HG03442 (cell line): ENCODE data around the gene ARSA.

Experiments
- ATAC-seq: cut with Tn5 transposase; IDR thresholded peaks from one replicate; pipeline ENCODE4 v1.9.1; 2021; ENCODE audit warnings: mild to moderate bottlenecking, moderate library complexity; ENCODE audit not compliant: unreplicated experiment

ARSA gene

DNA sequence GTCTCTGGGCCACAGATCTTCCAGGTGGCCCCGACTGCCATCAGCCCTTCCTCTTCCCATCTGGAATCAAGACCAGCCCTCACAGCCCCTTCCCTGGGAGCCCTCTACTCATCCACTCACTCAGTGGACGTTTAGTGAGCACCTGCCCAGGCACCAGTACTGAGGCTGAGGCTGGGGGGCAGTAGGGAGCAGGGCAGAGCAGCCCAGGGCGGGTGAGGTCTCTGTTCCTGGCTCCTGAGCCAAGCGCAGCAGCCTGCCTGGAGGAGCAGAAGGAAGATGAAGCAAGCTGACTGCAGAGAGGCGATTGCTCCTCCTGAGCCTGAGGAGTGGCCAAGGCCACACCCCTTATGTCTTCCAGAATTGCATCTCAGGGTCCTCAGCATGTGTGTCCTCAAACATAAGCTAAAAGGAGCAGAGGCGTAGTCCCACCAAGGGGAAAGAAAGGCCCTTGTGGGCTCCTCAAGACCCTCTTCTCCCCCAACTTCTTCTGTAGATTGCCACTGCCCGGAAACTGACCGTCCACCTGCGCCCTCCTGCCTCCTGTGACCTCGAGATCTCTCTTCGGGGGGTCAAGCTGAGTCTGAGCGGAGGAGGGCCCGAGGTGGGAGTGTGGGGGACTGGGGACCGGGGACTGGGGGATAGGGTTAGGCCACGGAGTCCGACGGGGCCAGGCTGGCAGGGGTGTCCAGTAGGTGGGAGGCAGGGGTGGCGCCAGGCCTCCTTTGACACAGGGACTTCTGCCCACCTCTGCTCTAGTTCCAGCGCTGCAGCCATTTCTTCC lies 21.6 kb downstream of the ARSA start:
- ATAC-seq = no peak

DNA sequence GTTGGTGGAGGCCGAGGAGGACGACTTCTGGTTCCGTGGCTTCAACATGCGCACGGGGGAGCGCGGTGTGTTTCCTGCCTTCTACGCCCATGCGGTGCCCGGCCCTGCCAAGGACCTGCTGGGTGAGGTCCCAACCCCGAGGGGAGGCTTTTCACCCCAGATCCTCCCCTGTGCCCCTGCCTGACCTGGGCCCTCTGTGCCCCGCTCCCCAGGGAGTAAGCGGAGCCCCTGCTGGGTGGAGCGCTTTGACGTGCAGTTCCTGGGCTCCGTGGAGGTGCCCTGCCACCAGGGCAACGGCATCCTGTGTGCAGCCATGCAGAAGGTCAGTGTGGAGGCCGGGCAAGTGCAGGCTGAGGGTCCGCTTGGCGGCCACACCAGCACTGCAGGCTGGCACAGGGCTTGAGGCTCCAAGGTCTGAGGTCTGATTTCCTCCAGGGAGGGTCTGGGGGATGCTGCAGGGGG lies 22.3 kb downstream of the ARSA start:
- ATAC-seq = no peak

DNA sequence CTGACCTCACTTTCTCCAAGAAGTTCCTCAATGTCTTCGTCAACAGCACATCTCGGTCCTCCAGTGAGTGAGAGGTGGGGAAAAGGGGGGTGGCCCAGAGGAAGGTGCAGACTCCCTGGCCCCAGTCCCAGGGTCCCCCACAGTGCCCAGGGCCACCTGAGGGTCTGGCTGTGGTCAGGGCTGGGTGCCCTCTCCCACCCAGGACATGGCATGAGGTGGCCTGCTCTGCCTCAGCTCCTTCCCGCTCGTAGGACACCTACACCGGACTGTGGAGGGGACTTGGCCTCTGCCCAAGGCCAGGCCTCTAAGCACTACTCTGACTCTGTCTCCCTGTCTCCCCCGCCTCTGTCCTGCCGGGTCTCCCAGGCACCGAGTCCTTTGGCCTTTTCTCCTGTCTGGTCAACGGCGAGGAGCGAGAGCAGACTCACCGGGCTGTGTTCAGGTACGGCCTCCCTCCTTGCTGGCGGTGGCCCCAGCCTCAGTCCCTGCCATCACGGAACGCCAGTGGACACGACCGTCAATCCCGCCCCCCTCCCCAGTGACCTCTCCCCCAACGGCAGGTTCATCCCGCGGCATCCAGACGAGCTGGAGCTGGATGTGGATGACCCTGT lies 22.8 kb downstream of the ARSA start:
- no peak for ATAC-seq

DNA sequence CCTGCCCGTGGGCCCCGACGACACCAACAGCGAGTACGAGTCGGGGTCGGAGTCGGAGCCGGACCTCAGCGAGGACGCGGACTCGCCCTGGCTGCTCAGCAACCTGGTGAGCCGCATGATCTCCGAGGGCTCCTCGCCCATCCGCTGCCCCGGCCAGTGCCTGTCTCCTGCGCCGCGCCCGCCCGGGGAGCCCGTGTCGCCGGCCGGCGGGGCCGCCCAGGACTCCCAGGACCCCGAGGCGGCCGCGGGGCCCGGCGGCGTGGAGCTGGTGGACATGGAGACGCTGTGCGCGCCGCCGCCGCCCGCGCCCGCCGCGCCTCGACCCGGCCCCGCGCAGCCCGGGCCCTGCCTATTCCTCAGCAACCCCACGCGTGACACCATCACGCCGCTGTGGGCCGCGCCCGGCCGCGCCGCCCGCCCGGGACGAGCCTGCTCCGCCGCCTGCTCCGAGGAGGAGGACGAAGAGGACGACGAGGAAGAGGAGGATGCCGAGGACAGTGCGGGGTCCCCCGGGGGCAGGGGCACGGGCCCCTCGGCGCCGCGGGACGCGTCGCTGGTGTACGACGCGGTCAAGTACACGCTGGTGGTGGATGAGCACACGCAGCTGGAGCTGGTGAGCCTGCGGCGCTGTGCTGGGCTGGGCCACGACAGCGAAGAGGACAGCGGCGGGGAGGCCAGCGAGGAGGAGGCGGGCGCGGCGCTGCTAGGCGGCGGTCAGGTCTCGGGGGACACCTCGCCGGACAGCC lies 23.5 kb downstream of the ARSA start:
- ATAC-seq = no peak

DNA sequence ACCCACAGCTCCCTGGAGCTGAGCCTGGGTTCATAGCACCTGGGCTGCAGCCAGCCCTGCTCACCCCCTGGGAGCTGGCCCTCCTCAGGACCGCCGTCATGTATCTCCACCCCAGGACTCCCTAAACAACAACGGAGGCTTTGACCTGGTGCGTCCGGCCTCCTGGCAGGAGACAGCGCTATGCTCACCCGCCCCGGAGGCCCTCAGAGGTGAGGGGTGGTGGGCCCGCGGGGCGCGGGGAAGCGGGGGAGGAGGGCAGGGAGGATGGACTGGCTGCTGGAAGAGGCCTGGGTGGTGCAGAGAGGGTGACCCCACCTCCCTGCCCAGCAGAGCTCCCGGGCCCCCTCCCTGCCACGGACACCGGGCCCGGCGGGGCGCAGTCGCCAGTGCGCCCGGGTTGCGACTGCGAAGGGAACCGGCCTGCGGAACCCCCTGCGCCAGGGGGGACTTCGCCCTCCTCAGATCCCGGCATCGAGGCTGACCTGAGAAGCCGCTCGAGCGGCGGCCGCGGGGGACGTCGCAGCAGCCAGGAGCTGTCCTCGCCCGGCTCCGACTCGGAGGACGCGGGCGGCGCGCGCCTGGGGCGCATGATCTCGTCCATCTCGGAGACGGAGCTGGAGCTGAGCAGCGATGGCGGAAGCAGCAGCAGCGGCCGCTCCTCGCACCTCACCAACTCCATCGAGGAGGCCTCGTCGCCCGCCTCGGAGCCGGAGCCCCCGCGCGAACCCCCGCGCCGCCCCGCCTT lies 24.3 kb downstream of the ARSA start:
- no peak for ATAC-seq

DNA sequence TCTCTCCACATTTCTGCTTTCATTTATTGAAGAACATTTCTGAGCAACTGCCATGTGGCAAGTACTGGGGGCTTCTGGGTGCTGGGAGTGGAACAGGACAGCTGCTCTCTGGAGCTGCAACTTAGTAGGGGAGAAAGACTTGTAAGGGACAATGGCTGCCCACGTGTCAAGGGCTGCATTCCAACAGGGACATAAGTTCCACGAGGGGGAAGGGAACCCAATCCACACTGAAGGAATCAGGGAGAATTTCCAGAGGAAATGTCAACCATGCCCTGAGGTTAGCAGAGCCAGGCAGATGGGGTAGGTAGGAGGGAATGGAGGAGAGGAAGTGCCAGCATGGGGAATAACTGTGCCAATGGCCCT lies 25.6 kb downstream of the ARSA start:
- ATAC-seq = no peak

DNA sequence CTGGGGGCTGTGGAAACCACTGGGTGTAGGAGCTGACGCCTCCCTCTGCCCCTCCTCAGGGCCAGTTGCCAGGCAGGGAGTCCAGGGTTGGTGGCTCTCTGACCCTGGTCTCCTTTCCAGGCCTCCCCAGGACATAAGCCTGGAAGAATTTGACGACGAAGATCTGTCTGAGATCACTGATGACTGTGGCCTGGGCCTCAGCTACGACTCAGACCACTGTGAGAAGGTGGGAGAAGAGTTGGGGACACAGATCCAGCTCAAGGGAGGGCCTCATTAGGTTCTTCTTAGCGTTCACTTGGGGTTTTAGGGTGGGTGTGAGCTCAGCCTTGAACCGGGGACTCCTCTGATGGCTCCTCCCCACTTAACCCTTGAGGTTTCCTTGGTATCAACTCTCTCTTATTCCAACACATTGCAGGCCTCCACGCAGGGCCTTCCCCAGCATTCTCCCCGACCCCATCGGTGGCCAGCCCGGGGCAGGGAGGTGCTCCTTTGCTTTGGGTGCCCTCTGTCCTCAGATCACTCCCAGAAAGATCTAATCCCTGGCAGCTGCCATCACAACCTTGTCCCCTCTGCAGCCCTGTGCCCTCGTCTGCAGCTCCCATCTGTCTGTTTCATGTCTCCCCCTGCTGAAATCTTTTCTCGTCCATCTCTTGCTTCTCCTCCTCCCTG lies 26.1 kb downstream of the ARSA start:
- ATAC-seq = no peak

DNA sequence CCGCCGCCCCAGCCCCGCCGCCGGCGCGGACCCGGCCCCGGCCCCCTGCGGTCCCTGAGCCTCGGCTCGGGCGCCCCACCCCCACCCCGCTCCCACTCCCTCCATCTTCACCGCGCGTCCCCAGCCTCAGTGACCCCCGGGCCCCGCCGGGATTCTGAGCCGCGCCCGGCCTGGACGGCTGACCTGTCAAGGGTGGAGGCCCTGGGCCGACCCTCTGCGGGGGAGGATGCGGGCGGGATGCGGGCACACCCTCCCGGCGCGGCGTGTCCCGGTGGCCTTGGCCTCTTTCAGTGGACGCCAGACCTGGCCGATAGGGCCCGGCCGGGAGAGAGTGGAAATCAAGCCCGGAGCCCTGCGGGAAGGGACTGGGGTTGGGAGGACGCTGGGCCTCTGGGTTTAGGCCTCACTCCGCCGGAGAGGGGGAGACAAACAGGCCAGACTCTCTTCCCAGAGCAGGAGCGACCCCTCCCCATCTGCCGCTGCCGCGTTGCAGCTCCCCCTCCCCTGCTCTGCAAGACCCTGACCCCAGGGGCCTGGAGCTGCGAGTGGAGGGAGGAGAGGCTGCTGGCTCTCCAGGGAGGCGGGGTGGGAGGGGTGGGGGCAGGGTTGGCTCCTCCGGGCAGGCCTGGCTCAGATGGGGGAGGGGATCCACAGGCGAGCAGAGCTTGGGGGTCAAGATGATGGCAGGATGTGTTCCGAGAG lies 26.8 kb downstream of the ARSA start:
- ATAC-seq = no peak

DNA sequence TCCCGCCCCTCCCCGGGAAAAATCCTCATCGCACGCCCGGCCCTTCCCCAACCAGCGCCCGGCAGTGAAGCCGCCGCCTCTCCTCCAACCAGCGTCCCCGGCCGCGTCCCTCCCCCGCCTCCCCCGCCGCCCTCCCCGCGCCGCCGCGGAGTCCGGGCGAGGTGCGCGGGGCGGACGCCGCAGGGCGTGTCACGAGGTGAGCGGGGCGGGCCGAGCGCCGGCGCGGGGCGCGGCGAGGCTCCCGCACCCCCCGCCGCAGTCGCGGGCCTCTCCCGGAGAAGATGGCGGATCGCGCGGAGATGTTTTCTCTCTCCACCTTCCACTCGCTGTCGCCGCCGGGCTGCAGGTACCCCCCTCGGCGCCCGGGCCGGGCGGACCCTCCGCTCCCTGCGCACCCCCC lies 27.4 kb downstream of the ARSA start, which contains the start of gene MAPK8IP2:
TSS of gene MAPK8IP2 (plus strand) at position 256 of the 400 bp plus-strand sequence. CDS start at position 282, 26 bp downstream.
- ATAC-seq = no peak

DNA sequence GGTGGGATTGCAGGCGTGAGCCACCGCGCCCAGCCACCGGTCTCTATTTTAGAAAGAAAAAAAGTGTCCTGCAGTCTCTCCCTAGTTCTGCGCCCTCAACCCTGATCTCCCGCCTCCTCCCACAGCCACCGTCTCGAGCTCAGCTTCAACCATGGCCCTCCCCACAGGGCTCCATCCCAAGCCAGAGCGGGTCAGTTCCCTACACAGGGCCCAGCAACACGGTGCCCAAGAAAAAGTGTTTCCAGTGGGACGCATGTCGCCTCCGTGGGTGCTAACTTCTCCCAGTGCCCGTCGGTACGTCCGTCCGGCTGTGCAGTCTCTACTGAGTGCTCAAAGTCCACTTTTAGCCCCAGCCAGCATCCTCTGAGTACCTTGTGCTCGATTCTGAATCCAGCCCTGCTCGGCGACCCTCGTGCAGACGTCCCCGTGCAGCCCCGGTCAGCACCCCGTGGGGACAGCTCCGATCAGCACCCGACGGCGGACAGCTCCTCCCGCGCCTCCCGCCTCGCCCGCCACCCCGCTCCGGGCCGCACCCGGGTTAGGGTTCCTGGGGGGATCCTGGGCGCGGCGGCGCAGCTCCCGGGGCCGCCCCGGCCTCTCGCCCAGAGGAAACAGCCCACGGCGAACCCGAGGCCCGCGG lies 28.0 kb downstream of the ARSA start:
- no peak for ATAC-seq

DNA sequence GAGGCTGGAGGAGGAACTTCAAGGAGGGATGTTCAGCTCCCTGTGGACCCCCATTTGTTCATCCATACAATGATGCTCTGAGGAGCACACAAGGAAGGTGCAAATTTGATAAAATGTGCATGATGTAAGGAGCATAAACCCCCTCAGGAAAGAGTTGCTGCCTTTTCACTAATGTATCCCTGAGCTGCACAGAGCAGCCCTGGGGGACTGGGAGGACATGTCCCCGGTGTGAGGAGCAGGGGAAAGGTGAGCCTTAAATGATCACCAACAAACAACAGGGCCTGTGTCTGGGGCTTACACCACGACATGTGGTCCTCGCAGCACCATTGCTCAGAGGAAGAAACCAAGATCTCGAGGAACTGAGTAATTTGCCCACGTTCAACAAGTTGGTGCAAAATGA lies 30.9 kb downstream of the ARSA start:
- ATAC-seq = no peak

DNA sequence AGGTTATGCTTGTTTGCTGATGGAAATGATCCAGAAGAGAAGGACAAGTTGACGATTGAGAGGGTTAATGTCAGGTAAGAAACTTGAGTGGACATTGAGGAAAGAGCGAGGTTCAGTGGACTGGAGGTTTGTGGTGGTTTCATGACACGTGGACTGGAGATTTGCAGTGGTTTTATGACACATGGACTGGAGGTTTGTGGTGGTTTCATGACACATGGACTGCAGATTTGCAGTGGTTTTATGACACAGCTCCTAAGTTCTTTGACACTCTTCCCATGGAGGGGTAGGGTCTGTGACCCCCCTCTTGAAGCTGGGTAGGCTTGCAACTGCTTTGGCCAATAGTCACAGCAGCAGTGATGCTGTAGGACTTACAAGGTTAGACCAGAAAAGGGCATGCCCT lies 32.8 kb downstream of the ARSA start:
- ATAC-seq = no peak

DNA sequence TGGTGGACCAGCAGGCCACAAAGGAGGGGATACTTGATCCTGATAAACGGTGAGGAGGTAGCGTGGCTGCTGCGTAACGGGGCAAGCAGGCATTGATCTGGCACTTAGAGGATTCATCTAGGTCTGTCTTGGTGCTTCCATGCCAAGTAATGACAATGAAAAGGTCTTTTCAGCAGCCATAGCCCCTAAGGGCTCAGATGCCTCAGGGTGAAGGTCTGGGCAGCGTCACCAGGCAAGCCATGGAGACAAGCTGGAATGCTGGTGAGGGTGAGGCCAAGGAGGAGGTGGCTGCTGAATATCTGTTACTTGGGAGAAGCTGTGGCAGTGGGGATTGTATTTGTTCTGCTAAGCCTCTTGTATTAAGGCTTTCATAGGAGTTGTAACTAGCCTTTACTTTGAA lies 40.5 kb downstream of the ARSA start:
- ATAC-seq = no peak

DNA sequence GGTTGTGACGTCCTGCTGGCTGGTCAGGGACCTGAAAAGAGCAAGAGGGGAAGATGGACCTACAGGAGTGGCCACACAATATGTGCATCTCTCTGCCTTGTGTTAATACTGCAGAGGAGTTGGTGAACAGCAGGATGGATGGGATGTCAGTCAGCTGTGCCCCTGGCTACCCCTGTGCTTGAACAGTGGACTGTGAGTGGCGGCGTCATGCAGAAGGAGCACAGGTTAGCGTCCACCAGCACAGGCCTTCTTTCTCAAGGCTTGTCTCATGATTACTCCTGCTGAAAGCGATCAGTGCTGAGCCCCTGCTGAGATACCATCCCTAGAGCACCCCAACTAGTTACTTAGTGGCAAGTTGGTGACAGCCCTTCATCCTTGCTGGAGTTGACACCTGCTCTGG lies 41.5 kb downstream of the ARSA start:
- no peak for ATAC-seq

DNA sequence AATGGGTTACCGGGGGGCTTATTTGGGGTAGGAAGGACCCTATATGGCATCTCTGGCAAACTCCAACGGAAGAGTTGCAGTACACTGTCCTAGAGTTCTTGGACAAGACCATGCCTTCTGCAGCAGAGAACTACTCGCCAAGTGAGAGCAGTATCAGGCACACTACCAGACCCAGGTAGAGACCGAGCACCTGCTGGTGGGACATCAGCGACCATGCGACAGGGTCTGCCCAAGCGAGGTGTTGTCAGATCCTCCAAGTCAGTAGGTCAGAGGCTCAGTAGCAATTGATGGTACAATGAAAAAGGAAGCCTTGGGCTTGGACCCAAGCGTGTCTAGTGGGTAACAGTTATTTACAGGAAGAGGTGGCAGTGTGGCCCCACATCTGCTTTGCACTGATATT lies 42.2 kb downstream of the ARSA start:
- ATAC-seq = no peak

DNA sequence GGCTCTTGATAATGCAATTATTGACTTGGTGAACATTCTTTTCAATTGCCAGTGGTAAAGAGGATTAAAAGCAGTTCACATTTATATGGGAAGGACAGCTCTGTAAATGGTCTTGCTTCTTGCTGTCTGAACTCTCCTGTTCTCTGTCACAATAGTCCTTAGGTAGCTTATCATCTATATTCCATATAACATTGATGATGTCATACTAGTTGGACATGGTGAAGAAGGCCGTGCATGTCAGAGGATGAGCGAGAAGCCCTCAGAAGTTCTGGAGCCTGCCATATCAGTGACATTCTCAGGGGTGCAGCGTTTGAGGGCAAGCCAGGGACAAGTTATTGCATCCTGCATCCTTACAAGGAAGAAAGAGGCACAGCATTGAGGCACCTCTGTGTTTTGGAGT lies 42.7 kb downstream of the ARSA start:
- ATAC-seq = no peak

DNA sequence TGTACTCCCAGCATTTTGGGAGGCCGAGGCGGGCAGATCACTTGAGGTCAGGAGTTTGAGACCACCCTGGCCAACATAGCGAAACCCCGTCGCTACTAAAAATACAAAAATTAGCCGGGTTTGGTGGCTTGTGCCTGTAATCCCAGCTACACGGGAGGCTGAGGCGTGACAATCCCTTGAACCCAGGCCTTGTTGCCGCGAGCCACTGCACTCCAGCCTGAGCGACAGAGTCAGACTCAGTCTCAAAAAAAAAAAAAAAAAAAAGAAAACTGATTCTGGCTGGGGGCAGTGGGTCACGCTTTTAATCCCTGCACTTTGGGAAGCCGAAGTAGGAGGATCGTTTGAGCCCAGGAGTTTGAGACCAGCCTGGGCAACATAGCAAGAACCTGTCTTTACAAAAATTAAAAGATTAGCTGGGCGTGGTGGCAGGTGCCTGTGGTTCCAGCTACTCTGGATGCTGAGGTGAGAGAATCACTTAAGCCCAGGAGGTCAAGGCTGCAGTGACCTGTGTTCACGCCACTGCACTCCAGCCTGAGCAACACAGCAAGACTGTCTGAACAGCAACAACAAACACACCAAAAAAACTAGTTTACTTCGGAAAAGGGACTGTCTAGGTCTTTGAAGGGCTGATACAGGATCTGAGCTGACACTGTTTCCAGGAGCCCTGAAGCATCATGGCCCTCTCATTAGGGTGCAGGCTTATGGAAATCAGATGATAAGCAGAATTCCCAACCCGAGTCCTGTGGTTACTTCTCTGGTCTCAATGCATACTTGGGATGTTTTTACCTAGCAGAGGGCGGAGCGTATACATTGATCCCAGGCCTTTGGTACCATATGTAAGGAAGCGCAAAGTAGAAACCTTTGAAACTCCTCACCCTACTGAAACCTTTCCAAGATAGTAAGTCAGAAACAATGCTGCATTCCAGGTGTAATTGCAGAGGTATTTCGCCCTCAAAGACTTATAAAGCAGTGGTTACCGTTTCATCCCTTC lies 43.6 kb downstream of the ARSA start:
- ATAC-seq = no peak

DNA sequence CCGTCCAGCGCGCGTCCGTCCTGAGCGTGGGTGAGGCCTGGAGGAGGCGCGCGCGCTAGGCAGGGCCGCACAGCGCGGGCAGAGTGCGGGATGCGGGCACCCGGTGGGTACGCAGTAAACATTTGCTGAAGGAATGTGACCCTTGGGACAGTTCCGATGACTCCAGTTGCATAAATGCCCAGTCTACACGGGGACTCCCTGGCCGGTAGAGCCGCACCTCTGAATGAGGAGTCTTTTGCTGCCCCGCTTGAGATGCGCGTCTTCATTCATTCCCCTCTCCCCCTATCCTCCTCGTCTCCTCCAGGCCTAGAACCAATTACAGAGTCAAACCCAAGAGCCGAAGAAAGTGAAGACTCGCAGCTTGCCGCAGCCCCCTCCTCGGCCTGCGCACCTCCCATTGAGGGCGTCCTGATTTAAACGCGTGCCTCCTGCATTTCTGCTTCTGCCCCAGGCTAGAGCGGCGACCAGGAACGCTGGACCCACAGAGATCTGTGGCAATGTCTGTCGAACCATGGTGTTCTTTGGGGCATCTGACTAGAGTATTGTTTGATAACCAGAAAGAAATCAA lies 44.6 kb downstream of the ARSA start:
- peak; percentile 7 for ATAC-seq
